Middle frontal gyrus (tissue), 1 donor: ENCODE results near the gene EMP2.

Source experiments
- DNase-seq: peaks from one replicate; pipeline ENCODE4 v3.0.0-alpha.2; 2015; ENCODE audit warnings: low spot score; ENCODE audit errors: extremely low spot score

EMP2 gene

GRCh38 chr16:10610499-10611184 is 30.2 kb upstream of the EMP2 start:
- no peak for DNase-seq

GRCh38 chr16:10609402-10609774 is 29.0 kb upstream of the EMP2 start:
- DNase-seq, result no peak

DNA sequence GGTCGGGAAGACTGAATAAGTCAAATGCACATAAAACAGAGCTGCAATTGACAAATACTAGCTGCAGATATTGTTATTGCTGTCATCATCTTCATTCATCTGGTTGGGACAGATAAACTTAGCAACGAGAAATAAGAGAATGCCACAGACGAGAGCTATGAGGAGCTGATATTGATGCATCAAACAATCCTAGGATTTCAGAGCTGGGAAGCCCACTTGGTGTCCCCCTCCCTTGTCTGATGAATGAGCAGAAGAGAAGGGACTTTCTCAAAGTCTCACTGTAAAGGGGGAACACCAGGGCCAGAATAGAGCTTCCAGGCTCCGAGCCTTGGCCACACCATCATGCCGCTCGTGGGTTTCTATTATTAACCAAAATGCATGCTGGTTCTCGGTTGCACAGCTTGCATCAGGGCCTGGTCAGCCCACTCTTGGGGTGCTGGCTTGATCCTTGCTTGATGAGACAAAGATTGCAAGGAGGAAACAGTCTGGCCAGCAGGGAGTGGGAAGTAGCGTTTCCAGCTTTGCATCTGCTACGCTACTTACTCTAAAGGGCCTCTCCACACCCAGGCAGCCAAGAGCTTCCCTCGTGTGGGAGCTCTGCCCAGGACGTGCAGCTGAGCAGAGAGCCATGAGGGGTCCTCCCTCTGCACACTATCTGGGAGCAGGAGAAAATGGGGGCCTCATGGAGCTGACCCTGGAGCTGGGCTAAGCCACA is 28.4 kb upstream of the EMP2 start:
- peak; percentile 11 for DNase-seq

GRCh38 chr16:10607157-10607556 is 26.8 kb upstream of the EMP2 start:
- no peak for DNase-seq

DNA sequence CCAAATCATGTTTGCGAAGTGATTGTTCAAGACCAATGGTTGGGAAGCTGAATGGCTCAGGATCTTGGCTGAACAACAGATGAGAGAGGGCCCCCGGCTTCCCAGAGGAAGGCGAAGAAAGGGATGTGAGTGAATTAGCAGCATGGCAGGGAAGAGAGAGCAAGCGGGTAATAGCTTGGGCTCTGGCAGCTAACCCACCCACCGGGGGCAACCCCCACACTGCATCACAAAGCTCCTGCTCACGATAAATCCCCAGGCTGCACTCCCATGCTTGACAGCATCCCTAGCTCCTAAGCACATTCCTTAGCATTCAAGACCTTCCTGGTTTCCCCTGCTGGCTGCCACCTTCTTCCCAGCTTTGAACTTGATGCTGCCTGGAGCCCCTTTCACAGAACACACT is 26.2 kb upstream of the EMP2 start:
- DNase-seq, result no peak

DNA sequence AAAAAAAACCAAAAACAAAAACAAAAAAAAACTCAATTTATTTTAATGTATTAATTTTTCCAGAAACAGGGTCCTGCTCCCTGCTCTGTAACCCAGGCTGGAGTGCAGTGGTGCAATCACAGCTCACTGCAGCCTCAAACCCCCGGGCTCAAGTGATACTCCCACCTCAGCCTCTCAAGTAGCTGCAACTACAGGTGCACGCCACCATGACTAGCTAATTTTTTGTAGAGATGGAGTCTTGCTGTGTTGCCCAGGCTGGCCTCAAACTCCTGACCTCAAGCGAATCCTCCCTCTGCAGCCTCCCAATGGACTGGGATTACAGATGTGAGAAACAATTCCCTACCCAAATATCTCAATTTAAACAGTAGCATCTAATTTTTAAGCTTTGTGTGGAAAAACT is 25.2 kb upstream of the EMP2 start:
- DNase-seq, result no peak

GRCh38 chr16:10601444-10602408 is 21.3 kb upstream of the EMP2 start:
- DNase-seq, result no peak

GRCh38 chr16:10600782-10601443 is 20.5 kb upstream of the EMP2 start:
- no peak for DNase-seq

- DNase-seq, result no peak
Measured at GRCh38 chr16:10599626-10600025, 19.2 kb upstream of the EMP2 start.

DNA sequence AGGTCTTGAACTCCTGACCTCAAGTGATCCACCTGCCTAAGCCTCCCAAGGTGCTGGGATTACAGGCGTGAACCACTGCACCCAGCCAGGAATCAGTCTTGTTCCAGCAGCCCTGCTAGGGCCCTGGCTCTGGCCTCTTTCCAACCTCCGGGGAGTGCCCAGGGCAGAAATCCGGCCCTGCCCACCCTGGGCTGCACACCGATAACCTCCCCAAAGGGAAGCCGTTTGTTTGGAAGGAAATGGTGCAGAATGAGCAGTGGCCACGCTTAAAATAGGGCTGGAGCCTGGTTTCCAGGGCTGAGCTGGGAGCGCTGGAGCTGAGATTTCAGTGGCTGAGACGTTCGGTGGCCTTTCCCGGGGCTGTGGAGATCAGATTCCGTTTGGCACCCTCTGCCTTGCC is 17.8 kb upstream of the EMP2 start:
- DNase-seq, result no peak

- no peak for DNase-seq
Measured at GRCh38 chr16:10597187-10597601, 16.8 kb upstream of the EMP2 start.

GRCh38 chr16:10594312-10594950 is 14.0 kb upstream of the EMP2 start:
- no peak for DNase-seq

GRCh38 chr16:10592611-10593010 is 12.2 kb upstream of the EMP2 start:
- no peak for DNase-seq

- DNase-seq, result no peak
Measured at GRCh38 chr16:10590342-10590741, 9.9 kb upstream of the EMP2 start.

DNA sequence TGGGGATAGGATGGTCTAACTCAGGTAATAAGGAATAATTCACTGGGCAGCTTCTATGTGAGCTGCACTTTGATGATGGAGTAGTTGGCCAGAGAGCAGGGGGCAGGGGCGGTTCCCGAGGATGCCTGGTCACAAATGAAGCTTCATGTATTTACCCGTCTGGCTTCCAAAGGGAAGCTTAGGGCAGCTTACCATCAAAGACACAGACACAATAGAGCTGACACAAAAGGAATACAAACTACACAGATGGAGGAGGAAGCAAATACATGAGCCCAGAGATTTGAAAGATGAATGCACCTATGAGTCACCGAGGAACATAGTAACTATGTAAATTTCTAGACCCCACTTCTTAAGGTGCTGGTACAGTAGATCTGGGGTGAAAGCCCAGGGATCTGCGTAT is 8.7 kb upstream of the EMP2 start:
- no peak for DNase-seq

GRCh38 chr16:10587622-10588021 is 7.2 kb upstream of the EMP2 start:
- no peak for DNase-seq

GRCh38 chr16:10584981-10585438 is 4.6 kb upstream of the EMP2 start:
- DNase-seq, result no peak

DNA sequence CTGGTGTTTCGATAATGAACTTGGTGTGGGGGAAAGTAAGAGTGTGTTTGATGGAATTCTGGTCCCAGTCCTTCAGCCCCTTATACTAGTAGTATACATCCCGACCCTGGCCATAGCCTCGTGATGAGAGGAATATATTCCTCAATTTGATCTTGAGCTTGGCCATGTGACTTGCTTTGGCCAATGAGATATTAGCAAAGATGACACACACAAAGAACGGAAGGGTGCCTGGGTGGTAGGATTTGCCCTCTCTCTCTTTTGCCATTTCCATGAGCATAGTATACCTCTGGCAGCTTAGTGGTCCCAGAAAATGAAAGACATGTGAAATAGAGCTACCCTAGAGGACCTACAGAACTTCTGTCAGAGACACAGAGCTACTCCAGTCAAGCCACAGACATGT is 2.9 kb upstream of the EMP2 start:
- DNase-seq, result no peak

GRCh38 chr16:10581507-10581906 is 1.1 kb upstream of the EMP2 start:
- no peak for DNase-seq

GRCh38 chr16:10580883-10581247 is 467 bp upstream of the EMP2 start:
- no peak for DNase-seq

DNA sequence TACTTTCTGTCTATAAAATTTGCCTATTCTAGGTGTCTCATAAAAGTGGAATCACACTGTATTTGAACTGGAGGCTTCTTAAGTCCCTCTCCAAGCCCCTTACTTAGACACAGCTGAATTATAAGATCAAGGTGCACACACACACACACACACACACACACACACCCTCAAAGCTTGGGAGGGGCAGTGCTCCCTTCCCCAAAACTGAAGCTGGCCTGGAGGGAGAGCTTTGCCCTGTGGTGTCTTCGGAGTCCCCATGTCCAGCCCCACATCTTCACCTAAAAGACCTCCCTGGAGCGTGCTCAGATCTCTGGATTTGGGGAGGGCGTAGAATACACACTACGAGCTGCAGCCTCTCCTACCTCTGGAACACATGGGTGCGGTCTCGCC is 828 bp downstream of the EMP2 start:
- no peak for DNase-seq
